HCT116 (cell line): ENCODE data around the gene CUX1.
"Not testable (repeated sequence)": the region's sequence is repeated elsewhere in the genome, so short reads cannot be mapped to it uniquely, and the experiment has no call there.

ENCODE experiments used
- CTCF ChIP-seq, 3 experiments: fragments of 200-600 bp in 1 of 3; sonication (generic) in 1 of 3; IDR thresholded peaks in 2 of 3; conservative IDR thresholded peaks in 1 of 3; 2 replicates each; pipeline ENCODE4 v1.5.1; 2012 to 2017; ENCODE audit warnings: low read depth in 2 of 3, low read length in 2 of 3, antibody characterized with exemption in 1 of 3, borderline replicate concordance in 1 of 3, control low read depth in 1 of 3, mild to moderate bottlenecking in 1 of 3, mixed read lengths in 1 of 3, mixed run types in 1 of 3, moderate library complexity in 1 of 3; ENCODE audit not compliant: insufficient read depth in 1 of 3
- EZH2 ChIP-seq: fragments of 200-600 bp; sonication (generic); IDR thresholded peaks from 2 replicates; pipeline ENCODE4 v1.6.1; 2017; ENCODE audit warnings: antibody characterized with exemption, mixed run types
- EZH2phosphoT487 ChIP-seq: fragments of 200-600 bp; IDR thresholded peaks from 2 replicates; pipeline ENCODE4 v1.6.1; 2018; ENCODE audit warnings: antibody characterized with exemption, borderline replicate concordance
- MAX ChIP-seq: IDR thresholded peaks from 2 replicates; pipeline ENCODE4 v1.6.1; 2012
- POLR2A ChIP-seq: IDR thresholded peaks from 2 replicates; pipeline ENCODE4 v1.7.0; 2011; ENCODE audit warnings: borderline replicate concordance; ENCODE audit not compliant: insufficient read depth, insufficient read length; ENCODE audit errors: extremely low read depth
- POLR2AphosphoS5 ChIP-seq: IDR thresholded peaks from 2 replicates; pipeline ENCODE4 v1.6.1; 2011; ENCODE audit warnings: mild to moderate bottlenecking, low read depth, low read length, moderate library complexity
- RAD21 ChIP-seq: IDR thresholded peaks from 2 replicates; pipeline ENCODE4 v1.6.1; 2012; ENCODE audit warnings: low read depth, mild to moderate bottlenecking
- REST ChIP-seq: IDR thresholded peaks from 2 replicates; pipeline ENCODE4 v1.6.1; 2012; ENCODE audit warnings: low read depth
- SRF ChIP-seq: IDR thresholded peaks from 2 replicates; pipeline ENCODE4 v1.6.1; 2012; ENCODE audit warnings: low read depth
- ZBTB33 ChIP-seq: IDR thresholded peaks from 2 replicates; pipeline ENCODE4 v1.6.1; 2011; ENCODE audit warnings: mild to moderate bottlenecking, low read length, moderate library complexity; ENCODE audit not compliant: insufficient replicate concordance; ENCODE audit errors: extremely low read depth
- ZFX ChIP-seq: fragments of 450-650 bp; IDR thresholded peaks from 2 replicates; pipeline ENCODE4 v1.6.1; 2017
- ZNF274 ChIP-seq: fragments of 200-500 bp; sonication (Bioruptor generic); IDR thresholded peaks from 2 replicates; pipeline ENCODE4 v1.6.1; 2014; ENCODE audit warnings: mild to moderate bottlenecking, low read depth, low read length, inconsistent platforms

- not testable (repeated sequence) for TF ChIP-seq CTCF (IDR thresholded peaks at IDR 0.05 in 2 of 3, conservative IDR thresholded peaks at IDR 0.05 in 1 of 3; ENCODE audit: borderline replicate concordance in 1 of 3, insufficient read depth in 1 of 3, low read depth in 2 of 3, low read length in 2 of 3); REST; RAD21; MAX; POLR2A; SRF; EZH2phosphoT487; ZNF274; ZFX; POLR2AphosphoS5; EZH2; ZBTB33
Observed at GRCh38 chr7:102328863-102329262, 511.4 kb downstream of the CUX1 start.
